ENCODE measurements around the gene SPEF2.

Gene SPEF2

GRCh38 chr5:35813521-35813920 is 195.9 kb downstream of the SPEF2 start:
- H3K36me3 ChIP-seq (ENCODE audit: control insufficient read depth, insufficient read depth, low read length), result no peaks in the 10 kb centered on the region
- H3K4me3 ChIP-seq (ENCODE audit: low read depth, low read length), result no peak overlapping the region
- no peak overlapping the region for H3K9ac ChIP-seq (ENCODE audit: low read depth, low read length)
- no peaks in the 10 kb centered on the region for H3K9me3 ChIP-seq (ENCODE audit: control insufficient read depth, insufficient read depth, low read length)
- H3K4me1 ChIP-seq (ENCODE audit: control insufficient read depth, insufficient read depth, low read length), result no peaks in the 10 kb centered on the region
- no peaks in the 10 kb centered on the region for H3K27me3 ChIP-seq (ENCODE audit: control insufficient read depth, insufficient read depth, low read length)

GRCh38 chr5:35815089-35815936 is 197.7 kb downstream of the SPEF2 start:
- H3K4me1 ChIP-seq (ENCODE audit: control insufficient read depth, insufficient read depth, low read length), result no peaks in the 10 kb centered on the region
- no peak overlapping the region for H3K9ac ChIP-seq (ENCODE audit: low read depth, low read length)
- H3K4me3 ChIP-seq (ENCODE audit: low read depth, low read length), result no peak overlapping the region
- H3K9me3 ChIP-seq (ENCODE audit: control insufficient read depth, insufficient read depth, low read length), result no peaks in the 10 kb centered on the region
- no peaks in the 10 kb centered on the region for H3K27me3 ChIP-seq (ENCODE audit: control insufficient read depth, insufficient read depth, low read length)
- H3K36me3 ChIP-seq (ENCODE audit: control insufficient read depth, insufficient read depth, low read length), result no peaks in the 10 kb centered on the region

GRCh38 chr5:35816881-35817521 is 199.3 kb downstream of the SPEF2 start:
- H3K9ac ChIP-seq (ENCODE audit: low read depth, low read length), result no peak overlapping the region
- no peaks in the 10 kb centered on the region for H3K9me3 ChIP-seq (ENCODE audit: control insufficient read depth, insufficient read depth, low read length)
- no peaks in the 10 kb centered on the region for H3K27me3 ChIP-seq (ENCODE audit: control insufficient read depth, insufficient read depth, low read length)
- H3K4me1 ChIP-seq (ENCODE audit: control insufficient read depth, insufficient read depth, low read length), result no peaks in the 10 kb centered on the region
- no peaks in the 10 kb centered on the region for H3K36me3 ChIP-seq (ENCODE audit: control insufficient read depth, insufficient read depth, low read length)
- no peak overlapping the region for H3K4me3 ChIP-seq (ENCODE audit: low read depth, low read length)

- no peaks in the 10 kb centered on the region for H3K36me3 ChIP-seq (ENCODE audit: control insufficient read depth, insufficient read depth, low read length)
- no peaks in the 10 kb centered on the region for H3K9me3 ChIP-seq (ENCODE audit: control insufficient read depth, insufficient read depth, low read length)
- H3K4me3 ChIP-seq (ENCODE audit: low read depth, low read length), result no peak overlapping the region
- no peak overlapping the region for H3K9ac ChIP-seq (ENCODE audit: low read depth, low read length)
- H3K4me1 ChIP-seq (ENCODE audit: control insufficient read depth, insufficient read depth, low read length), result no peaks in the 10 kb centered on the region
- peaks cover 2% of the 10 kb centered on the region for H3K27me3 ChIP-seq (ENCODE audit: control insufficient read depth, insufficient read depth, low read length)
Observed at GRCh38 chr5:35819026-35819425, 201.4 kb downstream of the SPEF2 start.

- Histone ChIP-seq H3K36me3 (ENCODE audit: control insufficient read depth, insufficient read depth, low read length) (no peaks in the 10 kb centered on the region), H3K9ac (ENCODE audit: low read depth, low read length) (no peak overlapping the region), H3K9me3 (ENCODE audit: control insufficient read depth, insufficient read depth, low read length) (no peaks in the 10 kb centered on the region), H3K4me1 (ENCODE audit: control insufficient read depth, insufficient read depth, low read length) (no peaks in the 10 kb centered on the region), H3K4me3 (ENCODE audit: low read depth, low read length) (no peak overlapping the region), H3K27me3 (ENCODE audit: control insufficient read depth, insufficient read depth, low read length) (peaks cover 2% of the 10 kb centered on the region)
Observed at GRCh38 chr5:35819668-35820067, 202.0 kb downstream of the SPEF2 start.

- Histone ChIP-seq H3K9ac (ENCODE audit: low read depth, low read length) (no peak overlapping the region), H3K27me3 (ENCODE audit: control insufficient read depth, insufficient read depth, low read length) (peaks cover 2% of the 10 kb centered on the region), H3K4me3 (ENCODE audit: low read depth, low read length) (no peak overlapping the region), H3K9me3 (ENCODE audit: control insufficient read depth, insufficient read depth, low read length) (no peaks in the 10 kb centered on the region), H3K4me1 (ENCODE audit: control insufficient read depth, insufficient read depth, low read length) (no peaks in the 10 kb centered on the region), H3K36me3 (ENCODE audit: control insufficient read depth, insufficient read depth, low read length) (no peaks in the 10 kb centered on the region)
Observed at GRCh38 chr5:35820735-35821134, 203.1 kb downstream of the SPEF2 start.

- Histone ChIP-seq H3K27me3 (ENCODE audit: control insufficient read depth, insufficient read depth, low read length) (peaks cover 2% of the 10 kb centered on the region), H3K4me3 (ENCODE audit: low read depth, low read length) (no peak overlapping the region), H3K4me1 (ENCODE audit: control insufficient read depth, insufficient read depth, low read length) (no peaks in the 10 kb centered on the region), H3K9ac (ENCODE audit: low read depth, low read length) (no peak overlapping the region), H3K36me3 (ENCODE audit: control insufficient read depth, insufficient read depth, low read length) (no peaks in the 10 kb centered on the region), H3K9me3 (ENCODE audit: control insufficient read depth, insufficient read depth, low read length) (no peaks in the 10 kb centered on the region)
Observed at GRCh38 chr5:35821513-35821912, 203.8 kb downstream of the SPEF2 start.

- H3K36me3 ChIP-seq (ENCODE audit: control insufficient read depth, insufficient read depth, low read length), result no peaks in the 10 kb centered on the region
- no peak overlapping the region for H3K4me3 ChIP-seq (ENCODE audit: low read depth, low read length)
- H3K4me1 ChIP-seq (ENCODE audit: control insufficient read depth, insufficient read depth, low read length), result no peaks in the 10 kb centered on the region
- no peak overlapping the region for H3K9ac ChIP-seq (ENCODE audit: low read depth, low read length)
- H3K9me3 ChIP-seq (ENCODE audit: control insufficient read depth, insufficient read depth, low read length), result no peaks in the 10 kb centered on the region
- peaks cover 2% of the 10 kb centered on the region for H3K27me3 ChIP-seq (ENCODE audit: control insufficient read depth, insufficient read depth, low read length)
Observed at GRCh38 chr5:35822511-35822910, 204.8 kb downstream of the SPEF2 start.

GRCh38 chr5:35823347-35824098 is 205.9 kb downstream of the SPEF2 start:
- no peaks in the 10 kb centered on the region for H3K9me3 ChIP-seq (ENCODE audit: control insufficient read depth, insufficient read depth, low read length)
- no peaks in the 10 kb centered on the region for H3K36me3 ChIP-seq (ENCODE audit: control insufficient read depth, insufficient read depth, low read length)
- no peaks in the 10 kb centered on the region for H3K4me1 ChIP-seq (ENCODE audit: control insufficient read depth, insufficient read depth, low read length)

GRCh38 chr5:35826056-35826455 is 208.4 kb downstream of the SPEF2 start:
- H3K36me3 ChIP-seq (ENCODE audit: control insufficient read depth, insufficient read depth, low read length), result no peaks in the 10 kb centered on the region
- H3K9ac ChIP-seq (ENCODE audit: low read depth, low read length), result no peak overlapping the region
- no peaks in the 10 kb centered on the region for H3K4me1 ChIP-seq (ENCODE audit: control insufficient read depth, insufficient read depth, low read length)
- no peak overlapping the region for H3K4me3 ChIP-seq (ENCODE audit: low read depth, low read length)
- no peaks in the 10 kb centered on the region for H3K9me3 ChIP-seq (ENCODE audit: control insufficient read depth, insufficient read depth, low read length)
- peaks cover 2% of the 10 kb centered on the region for H3K27me3 ChIP-seq (ENCODE audit: control insufficient read depth, insufficient read depth, low read length)

More at GRCh38 chr5:35823347-35824098, 205.9 kb downstream of the SPEF2 start:
- H3K27me3 ChIP-seq (ENCODE audit: control insufficient read depth, insufficient read depth, low read length), result peaks cover 2% of the 10 kb centered on the region
- no peak overlapping the region for H3K4me3 ChIP-seq (ENCODE audit: low read depth, low read length)
- no peak overlapping the region for H3K9ac ChIP-seq (ENCODE audit: low read depth, low read length)

GRCh38 chr5:35826554-35826953 is 208.9 kb downstream of the SPEF2 start:
- no peak overlapping the region for H3K9ac ChIP-seq (ENCODE audit: low read depth, low read length)
- H3K27me3 ChIP-seq (ENCODE audit: control insufficient read depth, insufficient read depth, low read length), result peaks cover 2% of the 10 kb centered on the region
- no peaks in the 10 kb centered on the region for H3K4me1 ChIP-seq (ENCODE audit: control insufficient read depth, insufficient read depth, low read length)
- no peak overlapping the region for H3K4me3 ChIP-seq (ENCODE audit: low read depth, low read length)
- H3K36me3 ChIP-seq (ENCODE audit: control insufficient read depth, insufficient read depth, low read length), result no peaks in the 10 kb centered on the region
- no peaks in the 10 kb centered on the region for H3K9me3 ChIP-seq (ENCODE audit: control insufficient read depth, insufficient read depth, low read length)

Data from iPS-15b (cell line).